Activated T-cell treated with anti-CD3 and anti-CD28 coated beads for 4 hours (primary cell): ENCODE measurements around the gene TMIE.

Experiments
- DNase-seq: peaks from one replicate; pipeline ENCODE4 v3.0.0-alpha.2; 2020

TMIE gene

GRCh38 chr3:46709721-46710120 is 8.5 kb downstream of the TMIE start:
- no peak for DNase-seq

- DNase-seq, result no peak
Measured at GRCh38 chr3:46710229-46710628, 9.0 kb downstream of the TMIE start.

- DNase-seq, result no peak
Measured at GRCh38 chr3:46710671-46711295, 9.6 kb downstream of the TMIE start.

- DNase-seq, result no peak
Measured at GRCh38 chr3:46711305-46711704, 10.1 kb downstream of the TMIE start.

GRCh38 chr3:46711760-46712159 is 10.6 kb downstream of the TMIE start:
- no peak for DNase-seq

- no peak for DNase-seq
Measured at GRCh38 chr3:46712191-46713049, 11.2 kb downstream of the TMIE start.

DNA sequence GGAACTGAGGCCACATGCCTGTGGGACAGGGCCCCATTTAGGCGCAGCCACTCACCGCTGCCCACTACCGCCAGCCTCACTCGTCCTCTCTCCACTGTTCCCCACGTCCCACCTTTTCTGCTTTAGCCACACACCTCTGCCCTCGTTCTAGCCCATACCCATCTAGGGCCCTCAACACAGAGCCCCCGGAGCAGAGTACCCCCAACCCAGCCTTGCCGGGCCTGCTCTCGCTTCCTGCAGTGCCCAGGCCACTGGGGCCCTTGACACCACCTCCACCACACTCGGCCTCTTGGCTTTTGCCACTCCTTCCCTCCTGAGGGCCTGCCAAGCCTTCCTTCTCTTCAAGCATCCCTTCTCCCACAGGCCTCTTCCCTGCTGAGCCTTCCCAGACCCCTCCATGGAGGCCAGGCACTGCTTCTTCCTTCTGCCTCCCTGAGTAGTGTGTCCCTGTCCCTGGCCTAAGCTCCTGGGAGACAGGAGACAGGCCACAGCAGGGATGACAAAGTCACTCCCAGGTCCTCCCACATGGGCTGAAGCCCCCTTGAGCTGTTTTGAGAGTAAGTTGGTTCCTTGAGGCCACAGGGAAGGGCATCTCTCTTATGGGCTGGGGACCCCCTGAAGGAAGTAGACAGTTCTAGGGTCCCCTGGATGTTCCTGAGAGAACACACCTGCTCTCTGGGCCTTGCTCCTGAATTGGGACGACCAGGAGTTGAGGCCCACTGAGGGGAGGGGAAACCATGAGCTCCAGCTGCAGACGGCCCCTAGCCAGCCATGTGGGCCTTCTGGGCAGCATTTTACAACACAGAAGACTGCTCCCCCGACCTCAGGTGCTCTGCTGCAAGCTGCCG is 12.1 kb downstream of the TMIE start:
- DNase-seq, result no peak

- no peak for DNase-seq
Measured at GRCh38 chr3:46713898-46714552, 12.8 kb downstream of the TMIE start.

- no peak for DNase-seq
Measured at GRCh38 chr3:46714728-46715506, 13.7 kb downstream of the TMIE start.

- DNase-seq, result no peak
Measured at GRCh38 chr3:46715507-46716175, 14.4 kb downstream of the TMIE start.

DNA sequence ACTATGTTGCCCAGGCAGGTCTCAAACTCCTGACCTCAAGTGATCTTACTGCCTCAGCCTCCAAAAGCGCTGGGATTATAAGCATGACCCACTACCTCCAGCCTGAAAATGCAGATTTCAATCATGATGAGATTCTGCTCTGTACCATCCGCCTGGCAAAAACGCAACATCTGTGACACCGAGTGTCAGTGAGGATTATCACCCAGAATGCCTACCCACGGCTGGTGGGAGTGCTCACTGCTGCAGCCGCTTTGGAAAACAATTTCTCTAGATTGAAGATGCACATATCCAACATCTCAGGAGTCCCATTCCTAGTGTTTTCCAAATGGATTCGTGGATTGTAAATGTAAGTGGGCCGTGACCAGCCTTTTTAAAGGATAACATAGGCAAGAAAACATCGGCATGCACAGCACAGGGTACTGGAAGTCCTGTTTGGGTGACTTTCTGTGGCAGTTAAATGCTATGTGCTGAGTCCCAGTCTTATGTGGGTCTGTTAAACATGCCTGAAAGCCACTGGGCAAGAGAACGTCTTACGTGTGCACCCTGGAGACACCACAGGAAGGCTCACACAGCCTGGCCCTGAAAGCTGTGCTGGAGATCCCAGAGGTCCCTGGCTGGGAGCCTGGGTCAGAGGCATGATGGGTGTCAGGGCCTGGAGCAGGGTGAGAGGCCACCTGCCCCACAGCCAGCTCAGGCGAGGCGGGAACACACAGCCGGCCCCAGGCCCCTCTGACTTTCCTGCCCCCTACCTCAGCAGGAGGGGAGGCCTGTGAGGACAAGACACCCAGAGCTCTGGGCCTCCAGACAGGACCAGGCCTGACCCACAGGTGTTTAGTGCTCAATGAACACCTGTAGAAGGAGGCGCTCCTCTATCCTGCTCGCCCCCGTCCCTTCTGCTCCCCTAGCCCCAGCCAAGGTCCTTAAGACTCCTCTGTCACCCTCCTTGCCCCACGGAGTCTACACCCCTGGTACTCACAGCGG is 15.6 kb downstream of the TMIE start:
- no peak for DNase-seq

GRCh38 chr3:46717447-46718231 is 16.4 kb downstream of the TMIE start, which contains the start of gene PRSS50:
TSS of gene PRSS50 (minus strand) at chr3:46717869. CDS start at chr3:46717824, 45 bp downstream.
- DNase-seq, result no peak

GRCh38 chr3:46719044-46719565 is 17.9 kb downstream of the TMIE start:
- DNase-seq, result no peak

DNA sequence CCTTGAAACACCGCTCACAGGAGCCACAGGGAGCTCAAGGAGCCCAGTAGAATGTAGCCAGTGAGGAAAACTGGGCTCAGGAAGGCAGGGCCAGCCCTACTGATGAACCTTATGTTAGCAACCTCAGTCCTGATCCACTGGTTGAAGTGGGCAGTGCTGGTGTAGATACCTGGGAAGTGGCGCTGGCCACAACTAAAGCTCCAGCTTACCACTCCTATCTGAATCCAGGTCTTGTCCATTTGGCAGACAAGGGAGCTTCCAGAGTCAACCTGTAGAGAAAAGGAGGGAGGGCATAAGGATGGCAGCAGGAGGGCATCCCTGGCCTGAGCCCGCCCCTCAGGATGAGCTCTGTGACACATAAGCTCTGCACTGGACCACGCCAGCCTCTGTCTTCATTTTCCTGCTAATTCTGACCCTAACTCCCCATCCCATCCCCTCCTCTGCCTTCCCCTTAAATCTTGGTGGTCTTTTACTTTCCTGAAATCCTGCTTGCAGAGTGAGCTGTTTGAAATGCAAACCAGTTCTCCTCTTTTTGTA is 18.6 kb downstream of the TMIE start:
- no peak for DNase-seq

DNA sequence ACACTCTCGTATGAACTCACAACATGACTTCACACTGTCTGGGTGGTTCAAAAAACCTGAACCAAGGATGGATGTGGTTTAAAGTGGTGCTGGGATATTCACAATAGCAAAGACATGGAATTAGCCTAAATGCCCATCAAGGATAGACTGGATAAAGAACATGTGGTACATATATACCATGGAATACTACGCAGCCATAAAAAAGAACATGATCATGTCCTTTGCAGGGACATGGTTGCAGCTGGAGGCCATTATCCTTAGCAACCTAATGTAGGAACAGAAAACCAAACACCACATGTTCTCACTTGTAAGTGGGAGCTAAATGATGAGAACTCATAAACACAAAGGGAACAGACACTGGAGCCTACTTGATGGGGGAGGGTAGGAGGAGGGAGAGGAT is 19.8 kb downstream of the TMIE start:
- DNase-seq, result no peak

DNA sequence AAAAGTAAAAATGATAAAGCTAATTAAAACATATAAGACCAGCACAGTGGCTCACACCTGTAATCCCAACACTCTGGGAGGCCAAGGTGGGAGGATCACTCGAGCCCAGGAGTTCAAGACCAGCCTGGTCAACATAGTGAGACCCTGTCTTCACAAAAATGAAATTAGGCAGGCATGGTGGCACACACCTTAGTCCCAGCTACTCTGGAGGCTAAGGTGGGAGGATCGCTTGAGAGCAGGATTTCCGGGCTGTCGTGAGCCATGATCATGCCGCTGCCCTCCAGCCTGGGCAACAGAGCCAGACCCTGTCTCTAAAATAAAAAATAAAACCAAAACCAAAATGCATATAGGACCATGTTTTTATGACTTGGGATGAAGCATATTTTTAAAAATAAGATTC is 21.3 kb downstream of the TMIE start:
- DNase-seq, result no peak

GRCh38 chr3:46724424-46724823 is 23.2 kb downstream of the TMIE start:
- no peak for DNase-seq

GRCh38 chr3:46725621-46726314 is 24.6 kb downstream of the TMIE start:
- DNase-seq, result no peak
